GM12875 (cell line): ENCODE data around the gene DDX41.

ENCODE experiments used
- H3K4me3 ChIP-seq: one replicate; pipeline ENCODE4 v1.5.1; 2011; ENCODE audit warnings: low read depth, low read length, control low read depth
- TF ChIP-seq, protein P1 (sequence below): IDR thresholded peaks from 2 replicates; pipeline ENCODE4 v1.5.1; 2011; ENCODE audit warnings: low read depth, mild to moderate bottlenecking, control low read depth, inconsistent platforms, low read length, moderate library complexity, borderline replicate concordance; ENCODE audit not compliant: insufficient read depth

The DDX41 gene

DNA sequence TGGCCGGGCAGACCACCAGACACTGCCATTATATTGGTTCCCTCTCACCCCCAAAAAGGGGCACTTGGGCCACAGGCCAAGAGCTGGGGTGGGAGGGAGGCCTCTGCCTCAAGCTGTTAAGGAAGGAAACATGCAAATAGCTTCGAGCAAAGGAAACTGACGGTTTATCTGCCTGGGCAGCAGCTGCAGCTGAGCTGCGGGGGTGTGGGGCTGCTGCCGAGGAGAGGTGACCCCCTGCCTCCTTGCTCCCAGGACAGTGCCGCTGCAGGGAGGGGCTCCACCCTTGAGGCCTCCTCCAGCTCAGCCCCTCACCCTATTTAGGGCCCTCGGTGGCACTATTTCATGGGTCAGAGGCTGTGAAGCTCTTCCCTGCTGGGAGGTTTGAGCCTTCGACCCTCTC is 7.9 kb downstream of the DDX41 start:
- peak overlapping the region; percentile 81 for H3K4me3 ChIP-seq
- TF ChIP-seq, protein P1, sequence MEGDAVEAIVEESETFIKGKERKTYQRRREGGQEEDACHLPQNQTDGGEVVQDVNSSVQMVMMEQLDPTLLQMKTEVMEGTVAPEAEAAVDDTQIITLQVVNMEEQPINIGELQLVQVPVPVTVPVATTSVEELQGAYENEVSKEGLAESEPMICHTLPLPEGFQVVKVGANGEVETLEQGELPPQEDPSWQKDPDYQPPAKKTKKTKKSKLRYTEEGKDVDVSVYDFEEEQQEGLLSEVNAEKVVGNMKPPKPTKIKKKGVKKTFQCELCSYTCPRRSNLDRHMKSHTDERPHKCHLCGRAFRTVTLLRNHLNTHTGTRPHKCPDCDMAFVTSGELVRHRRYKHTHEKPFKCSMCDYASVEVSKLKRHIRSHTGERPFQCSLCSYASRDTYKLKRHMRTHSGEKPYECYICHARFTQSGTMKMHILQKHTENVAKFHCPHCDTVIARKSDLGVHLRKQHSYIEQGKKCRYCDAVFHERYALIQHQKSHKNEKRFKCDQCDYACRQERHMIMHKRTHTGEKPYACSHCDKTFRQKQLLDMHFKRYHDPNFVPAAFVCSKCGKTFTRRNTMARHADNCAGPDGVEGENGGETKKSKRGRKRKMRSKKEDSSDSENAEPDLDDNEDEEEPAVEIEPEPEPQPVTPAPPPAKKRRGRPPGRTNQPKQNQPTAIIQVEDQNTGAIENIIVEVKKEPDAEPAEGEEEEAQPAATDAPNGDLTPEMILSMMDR, result no peak

DNA sequence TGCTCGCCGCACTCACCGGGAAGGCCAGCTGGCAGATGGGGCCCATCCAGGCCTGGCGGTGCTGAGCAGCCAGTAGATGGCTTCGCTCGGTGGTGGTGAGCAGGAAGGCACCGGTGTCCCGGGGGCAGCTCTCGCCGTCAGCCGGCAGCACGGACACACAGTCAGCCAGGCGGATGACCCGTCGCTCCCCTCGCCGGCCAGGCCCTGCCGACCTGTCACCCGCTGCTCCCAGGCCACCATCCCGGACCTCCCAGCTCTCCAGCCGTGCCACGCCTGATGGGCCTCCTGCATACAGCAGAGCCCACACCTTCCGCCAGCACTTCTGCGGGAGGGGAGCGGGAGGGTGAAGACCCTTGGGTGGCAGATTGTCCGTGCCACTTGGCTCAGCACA is 8.5 kb downstream of the DDX41 start:
- TF ChIP-seq, protein P1, result no peak
- peak overlapping the region; percentile 81 for H3K4me3 ChIP-seq

DNA sequence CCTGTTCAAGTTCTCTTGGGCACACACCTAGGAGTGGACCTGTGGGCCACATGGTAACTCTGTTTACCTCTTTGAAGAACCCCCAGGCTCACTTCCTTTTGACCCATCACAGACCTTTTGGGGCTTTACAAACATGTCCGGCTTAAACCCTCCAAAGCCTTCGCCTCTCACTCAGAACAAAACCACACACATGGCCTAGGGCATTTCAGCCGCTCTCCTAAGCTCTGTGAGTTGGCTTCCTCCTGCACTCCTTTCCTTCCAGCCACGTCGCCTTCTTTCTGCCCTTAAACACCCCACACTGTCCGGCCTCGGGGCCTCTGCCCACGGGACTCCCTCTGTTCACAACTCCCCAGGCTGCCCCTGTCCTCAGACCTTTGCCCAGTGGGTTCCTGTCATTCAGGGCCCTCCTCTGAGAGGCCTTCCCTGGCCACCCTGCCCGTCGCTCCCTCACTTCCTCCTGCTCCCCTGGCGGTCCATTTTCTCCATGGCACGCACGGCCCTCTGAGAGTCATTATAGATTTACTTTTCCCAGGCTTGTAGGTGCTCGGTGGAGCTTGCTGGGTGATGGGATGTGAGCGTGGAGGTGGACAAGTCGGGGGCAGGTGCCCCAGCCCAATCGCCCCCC is 9.1 kb downstream of the DDX41 start:
- TF ChIP-seq, protein P1, result peak; percentile 31; the same call in 1 of the 2 replicates

DNA sequence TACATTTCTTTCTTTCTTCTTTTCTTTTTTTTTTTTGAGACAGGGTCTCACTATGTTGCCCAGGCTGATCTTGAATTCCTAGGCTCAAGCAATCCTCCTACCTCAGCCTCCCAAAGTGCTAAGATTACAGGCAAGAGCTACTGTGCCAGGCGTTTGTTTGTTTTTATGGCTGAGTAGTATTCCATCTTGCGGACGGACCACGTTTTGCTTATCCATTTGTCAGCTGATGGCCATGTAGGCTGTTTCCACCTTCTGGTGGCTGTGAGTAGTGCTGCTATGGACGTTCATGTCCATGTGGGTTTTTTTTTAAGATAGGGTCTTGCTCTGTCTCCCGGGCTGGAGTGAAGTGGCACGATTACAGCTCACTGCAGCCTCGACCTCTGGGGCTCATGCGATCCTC is 9.6 kb downstream of the DDX41 start:
- peak overlapping the region; percentile 81 for H3K4me3 ChIP-seq
- TF ChIP-seq, protein P1, result peak; percentile 32; the same call in 1 of the 2 replicates

More for the DNA sequence above, 9.1 kb downstream of the DDX41 start:
- peak overlapping the region; percentile 81 for H3K4me3 ChIP-seq

DNA sequence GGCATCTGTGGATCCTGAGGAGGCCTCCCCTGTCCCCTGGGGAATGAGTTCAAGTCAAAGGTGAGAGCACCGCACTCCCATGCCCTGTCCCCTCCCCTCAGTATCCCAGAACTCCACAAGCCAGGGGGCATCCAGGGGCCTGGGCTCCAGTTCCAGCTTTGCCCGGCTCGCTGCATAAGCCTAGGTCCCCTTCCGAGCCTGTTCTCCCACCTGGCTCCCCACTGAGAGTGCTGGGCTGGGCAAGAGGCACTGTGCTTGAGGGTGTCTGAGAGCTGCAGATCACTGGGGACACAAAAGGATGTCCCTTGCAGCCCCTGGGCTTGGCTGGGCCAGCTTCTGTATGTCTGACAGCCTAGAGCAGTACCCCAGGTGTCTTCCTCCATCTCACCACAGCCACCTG is 11.7 kb downstream of the DDX41 start:
- H3K4me3 ChIP-seq, result no peak overlapping the region
- TF ChIP-seq, protein P1, result no peak

DNA sequence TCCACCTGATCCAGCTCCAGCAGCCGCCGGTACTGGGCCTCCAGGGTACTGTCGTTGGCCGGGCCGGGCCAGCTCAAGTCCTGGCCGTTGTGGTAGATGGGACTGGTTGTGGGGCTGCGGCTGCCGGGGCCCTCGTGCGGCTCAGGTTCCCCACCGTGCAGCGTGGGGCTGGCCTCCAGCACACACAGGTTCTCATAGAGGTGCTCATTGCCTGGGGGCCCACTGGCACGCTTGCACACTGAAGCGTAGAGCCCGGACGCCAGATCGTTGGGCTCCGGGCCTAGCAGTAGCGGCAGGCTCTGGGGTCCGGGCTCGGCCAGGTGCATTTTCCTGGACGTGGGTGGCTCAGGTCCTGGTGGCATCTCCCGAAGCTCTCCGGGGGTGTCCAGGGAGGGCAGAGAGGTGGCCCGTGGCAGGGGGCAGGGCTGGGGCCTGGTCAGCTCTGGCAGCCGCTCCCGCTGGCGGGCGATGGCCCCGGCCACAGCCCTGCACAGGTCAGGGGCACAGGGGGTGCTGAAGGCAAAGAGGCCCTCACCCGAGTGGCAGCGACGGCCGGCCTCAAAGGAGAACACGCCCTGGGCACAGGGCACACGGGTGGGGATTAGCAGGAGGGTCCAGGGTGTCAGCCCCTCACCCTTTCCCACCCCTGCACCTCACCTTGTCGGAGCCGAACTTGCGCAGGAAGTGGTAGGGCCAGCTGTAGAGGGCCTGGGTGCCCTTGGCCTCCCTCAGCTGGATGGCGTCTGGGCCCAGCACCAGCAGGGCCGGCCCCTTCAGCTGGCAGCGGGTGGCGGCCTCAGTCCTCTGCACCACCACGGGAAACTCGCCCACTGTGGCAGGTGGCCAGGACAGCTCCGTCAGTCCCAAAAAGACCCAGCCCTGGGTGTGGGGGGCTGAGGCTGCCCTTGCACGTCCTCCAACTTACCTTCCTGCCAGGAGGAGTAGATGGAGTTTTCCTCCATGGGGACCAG is 12.4 kb downstream of the DDX41 start:
- TF ChIP-seq, protein P1, result no peak
- no peak overlapping the region for H3K4me3 ChIP-seq
